NCI-H345 treated with DMSO at 0.1 percent for 48 hours (cell line): ENCODE measurements around the gene MGA.

Source experiments
- DNase-seq: peaks from one replicate; lab custom pipeline; 2025; ENCODE audit not compliant: unreplicated experiment; lab: John Stamatoyannopoulos, UW

The MGA gene

GRCh38 chr15:41805711-41806110 lies 145.5 kb downstream of the MGA start:
- DNase-seq, result no peak

- DNase-seq, result no peak
These were observed 146.3 kb downstream of the MGA start for GRCh38 chr15:41806291-41807181.

GRCh38 chr15:41809121-41809520 lies 148.9 kb downstream of the MGA start:
- DNase-seq, result no peak

GRCh38 chr15:41809526-41810220 lies 149.5 kb downstream of the MGA start:
- DNase-seq, result no peak

- DNase-seq, result no peak
These were observed 150.6 kb downstream of the MGA start for GRCh38 chr15:41810651-41811431.

GRCh38 chr15:41811432-41812195 lies 151.4 kb downstream of the MGA start:
- DNase-seq, result no peak

GRCh38 chr15:41812820-41813375 lies 152.7 kb downstream of the MGA start:
- no peak for DNase-seq

- DNase-seq, result no peak
These were observed 153.2 kb downstream of the MGA start for GRCh38 chr15:41813426-41813825.

- DNase-seq, result no peak
These were observed 154.3 kb downstream of the MGA start for GRCh38 chr15:41814534-41814933.

GRCh38 chr15:41816788-41817187 lies 156.6 kb downstream of the MGA start:
- no peak for DNase-seq

- no peak for DNase-seq
These were observed 157.1 kb downstream of the MGA start for GRCh38 chr15:41817327-41817726.

GRCh38 chr15:41817781-41818180 lies 157.6 kb downstream of the MGA start:
- no peak for DNase-seq

- no peak for DNase-seq
These were observed 159.3 kb downstream of the MGA start for GRCh38 chr15:41819455-41820050.

- DNase-seq, result no peak
These were observed 160.7 kb downstream of the MGA start for GRCh38 chr15:41820791-41821423.

GRCh38 chr15:41821831-41822230 lies 161.6 kb downstream of the MGA start:
- DNase-seq, result no peak

GRCh38 chr15:41822471-41822870 lies 162.3 kb downstream of the MGA start:
- no peak for DNase-seq
